HL-60 (cell line): ENCODE measurements around the gene GFRA1.

Source experiments
- DNase-seq, 2 experiments: peaks; one replicate each; pipeline ENCODE4 v3.0.0-alpha.2; 2010 to 2020; ENCODE audit warnings: low read depth in 1 of 2, low spot score in 1 of 2
- H3K27ac ChIP-seq: fragments of 250-450 bp; sonication (Bioruptor Pico); replicated peaks from 2 replicates; pipeline ENCODE4 v1.5.1; 2020; ENCODE audit warnings: mild to moderate bottlenecking, moderate library complexity
- H3K27me3 ChIP-seq: fragments of 250-450 bp; sonication (Bioruptor Pico); 2 replicates; pipeline ENCODE4 v1.5.1; 2021; ENCODE audit warnings: mild to moderate bottlenecking, moderate library complexity; ENCODE audit not compliant: insufficient read depth, poor library complexity, severe bottlenecking
- H3K4me3 ChIP-seq: replicated peaks from 2 replicates; pipeline ENCODE4 v1.5.1; 2011; ENCODE audit warnings: mild to moderate bottlenecking, control low read depth, low read length; ENCODE audit not compliant: insufficient read depth
- CTCF ChIP-seq: IDR thresholded peaks from one replicate; pipeline ENCODE4 v1.5.1; 2011; ENCODE audit warnings: low read length, control low read depth, inconsistent platforms; ENCODE audit not compliant: insufficient read depth
- GABPA ChIP-seq: IDR thresholded peaks from 2 replicates; pipeline ENCODE4 v1.6.1; 2012; ENCODE audit warnings: low read depth
- POLR2AphosphoS5 ChIP-seq: IDR thresholded peaks from 2 replicates; pipeline ENCODE4 v1.6.1; 2012; ENCODE audit warnings: low read depth
- REST ChIP-seq: IDR thresholded peaks from 2 replicates; pipeline ENCODE4 v1.6.1; 2012; ENCODE audit warnings: low read depth; ENCODE audit not compliant: insufficient replicate concordance
- SPI1 ChIP-seq: IDR thresholded peaks from 2 replicates; pipeline ENCODE4 v1.6.1; 2012; ENCODE audit warnings: low read depth, mild to moderate bottlenecking, borderline replicate concordance

GFRA1 gene

GRCh38 chr10:116132780-116133399 is 140.1 kb downstream of the GFRA1 start:
- no peaks in the 10 kb centered on the region for H3K27me3 ChIP-seq
- no peak overlapping the region for H3K4me3 ChIP-seq
- H3K27ac ChIP-seq: no peak overlapping the region
- DNase-seq: no peak
- no peak for TF ChIP-seq GABPA
- no peak for TF ChIP-seq POLR2AphosphoS5
- TF ChIP-seq CTCF: no peak
- no peak for TF ChIP-seq SPI1
- TF ChIP-seq REST: no peak

- H3K27me3 ChIP-seq: no peaks in the 10 kb centered on the region
- H3K4me3 ChIP-seq: no peak overlapping the region
- no peak overlapping the region for H3K27ac ChIP-seq
- TF ChIP-seq REST (no peak), SPI1 (no peak), POLR2AphosphoS5 (no peak), GABPA (no peak), CTCF (no peak)
- DNase-seq: no peak
These were observed 143.0 kb downstream of the GFRA1 start for GRCh38 chr10:116130006-116130405.

- TF ChIP-seq CTCF (no peak), REST (no peak), SPI1 (no peak), GABPA (no peak), POLR2AphosphoS5 (no peak)
- no peaks in the 10 kb centered on the region for H3K27me3 ChIP-seq
- no peak for DNase-seq
- no peak overlapping the region for H3K4me3 ChIP-seq
- H3K27ac ChIP-seq: no peak overlapping the region
These were observed 145.9 kb downstream of the GFRA1 start for GRCh38 chr10:116126954-116127695.
